ENCODE measurements around the gene TEK. TPM values are rescaled to one million over a fixed set of nuclear protein-coding genes. Genes with fewer than 3 reads are reported as not detected.

Gene TEK
- total RNA-seq, 1 donor from 2014 or later = 1.0 TPM

DNA sequence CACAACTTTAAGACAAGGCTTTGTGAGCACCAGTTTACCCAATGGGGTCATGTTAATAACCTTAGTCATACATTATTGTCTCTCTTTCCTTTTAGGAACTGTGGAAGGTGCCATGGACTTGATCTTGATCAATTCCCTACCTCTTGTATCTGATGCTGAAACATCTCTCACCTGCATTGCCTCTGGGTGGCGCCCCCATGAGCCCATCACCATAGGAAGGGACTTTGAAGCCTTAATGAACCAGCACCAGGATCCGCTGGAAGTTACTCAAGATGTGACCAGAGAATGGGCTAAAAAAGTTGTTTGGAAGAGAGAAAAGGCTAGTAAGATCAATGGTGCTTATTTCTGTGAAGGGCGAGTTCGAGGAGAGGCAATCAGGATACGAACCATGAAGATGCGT, 48.7 kb downstream of the TEK start:
- Mint-ChIP-seq H3K4me3 (ENCODE audit: unreplicated experiment) (no peak overlapping the region), H3K27ac (ENCODE audit: unreplicated experiment) (no peak overlapping the region), H3K9me3 (ENCODE audit: unreplicated experiment) (no peaks in the 10 kb centered on the region), H3K4me1 (ENCODE audit: low read depth, unreplicated experiment) (no peaks in the 10 kb centered on the region), H3K36me3 (ENCODE audit: unreplicated experiment) (no peaks in the 10 kb centered on the region), H3K27me3 (ENCODE audit: unreplicated experiment) (no peaks in the 10 kb centered on the region)
- no peak for DNase-seq
- TF ChIP-seq CTCF (IDR thresholded peaks at IDR 0.05; ENCODE audit: partially characterized antibody, unreplicated experiment) = no peak

DNA sequence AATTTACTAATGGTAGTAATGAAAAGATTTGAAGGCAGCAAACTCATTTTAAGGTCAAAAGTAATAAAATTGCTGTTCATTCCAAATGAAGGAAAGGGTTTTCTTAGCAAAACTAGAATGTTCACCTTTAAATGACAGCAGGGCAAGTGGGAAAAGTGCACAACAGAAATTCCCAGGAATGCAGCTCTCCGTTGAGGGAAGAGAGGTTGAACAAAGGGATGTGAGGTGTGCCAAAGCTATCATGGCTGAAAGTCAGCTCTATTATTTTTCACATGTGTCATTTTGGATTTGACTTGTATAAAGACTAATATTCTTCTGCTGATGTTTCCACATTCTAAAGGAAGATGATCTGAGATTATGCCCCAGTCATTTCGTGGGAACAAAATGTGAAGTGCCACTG, 51.6 kb downstream of the TEK start:
- Mint-ChIP-seq H3K36me3 (ENCODE audit: unreplicated experiment) (no peaks in the 10 kb centered on the region), H3K27ac (ENCODE audit: unreplicated experiment) (no peak overlapping the region), H3K9me3 (ENCODE audit: unreplicated experiment) (no peaks in the 10 kb centered on the region), H3K4me1 (ENCODE audit: low read depth, unreplicated experiment) (no peaks in the 10 kb centered on the region), H3K4me3 (ENCODE audit: unreplicated experiment) (no peak overlapping the region), H3K27me3 (ENCODE audit: unreplicated experiment) (peaks cover 2% of the 10 kb centered on the region)
- no peak for TF ChIP-seq CTCF (IDR thresholded peaks at IDR 0.05; ENCODE audit: partially characterized antibody, unreplicated experiment)
- no peak for DNase-seq

GRCh38 chr9:27162045-27162444, 53.0 kb downstream of the TEK start:
- Mint-ChIP-seq H3K36me3 (ENCODE audit: unreplicated experiment) (no peaks in the 10 kb centered on the region), H3K4me1 (ENCODE audit: low read depth, unreplicated experiment) (no peaks in the 10 kb centered on the region), H3K27ac (ENCODE audit: unreplicated experiment) (no peak overlapping the region), H3K27me3 (ENCODE audit: unreplicated experiment) (peaks cover 2% of the 10 kb centered on the region), H3K4me3 (ENCODE audit: unreplicated experiment) (no peak overlapping the region), H3K9me3 (ENCODE audit: unreplicated experiment) (no peaks in the 10 kb centered on the region)
- TF ChIP-seq CTCF (IDR thresholded peaks at IDR 0.05; ENCODE audit: partially characterized antibody, unreplicated experiment) = no peak
- no peak for DNase-seq

DNA sequence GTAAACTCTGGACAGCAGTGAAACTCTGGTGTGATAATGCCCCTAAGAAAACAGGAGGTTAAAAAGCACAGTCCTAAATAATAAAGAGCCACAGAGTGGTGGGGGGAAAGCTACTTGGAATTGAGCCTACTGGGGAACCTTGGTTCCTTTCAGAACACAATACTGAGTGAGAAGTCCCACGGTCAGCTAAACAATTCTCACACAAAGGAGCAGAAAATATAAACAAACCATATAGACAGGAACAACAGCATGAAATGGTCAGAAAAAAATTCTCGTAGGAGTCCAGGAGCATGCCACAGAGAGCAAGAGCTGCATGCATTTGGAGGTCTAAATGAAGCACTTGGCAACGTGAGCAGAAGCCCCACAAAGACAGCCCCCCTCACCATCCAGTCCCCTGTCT, 56.0 kb downstream of the TEK start:
- no peak for TF ChIP-seq CTCF (IDR thresholded peaks at IDR 0.05; ENCODE audit: partially characterized antibody, unreplicated experiment)
- Mint-ChIP-seq H3K27me3 (ENCODE audit: unreplicated experiment) (peaks cover 2% of the 10 kb centered on the region), H3K27ac (ENCODE audit: unreplicated experiment) (no peak overlapping the region), H3K9me3 (ENCODE audit: unreplicated experiment) (no peaks in the 10 kb centered on the region), H3K36me3 (ENCODE audit: unreplicated experiment) (no peaks in the 10 kb centered on the region), H3K4me3 (ENCODE audit: unreplicated experiment) (no peak overlapping the region), H3K4me1 (ENCODE audit: low read depth, unreplicated experiment) (no peaks in the 10 kb centered on the region)
- no peak for DNase-seq

DNA sequence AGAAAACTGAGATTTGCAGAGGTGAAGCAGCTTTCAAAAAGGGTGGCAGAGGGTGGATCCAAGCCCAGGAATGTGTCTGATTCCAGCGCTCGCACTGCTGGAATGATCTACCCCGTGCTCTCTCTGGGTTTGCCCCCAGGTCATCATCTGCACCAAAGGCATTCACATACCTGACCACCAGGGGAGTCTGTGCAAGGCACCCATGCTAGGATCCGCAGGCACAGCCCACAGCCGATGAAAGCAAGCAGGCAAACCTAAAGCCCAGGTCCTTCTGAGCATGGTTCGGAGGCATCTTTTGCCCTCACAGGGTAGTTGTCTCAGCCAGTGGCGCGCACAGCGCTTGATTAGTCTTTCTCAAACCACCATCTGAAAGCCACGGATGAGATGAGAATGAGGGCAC, 56.6 kb downstream of the TEK start:
- no peak for DNase-seq
- no peaks in the 10 kb centered on the region for H3K36me3 Mint-ChIP-seq (ENCODE audit: unreplicated experiment)
- H3K4me3 Mint-ChIP-seq (ENCODE audit: unreplicated experiment) = no peak overlapping the region
- no peak for TF ChIP-seq CTCF (IDR thresholded peaks at IDR 0.05; ENCODE audit: partially characterized antibody, unreplicated experiment)
- H3K9me3 Mint-ChIP-seq (ENCODE audit: unreplicated experiment) = no peaks in the 10 kb centered on the region
- H3K4me1 Mint-ChIP-seq (ENCODE audit: low read depth, unreplicated experiment) = no peaks in the 10 kb centered on the region
- peaks cover 2% of the 10 kb centered on the region for H3K27me3 Mint-ChIP-seq (ENCODE audit: unreplicated experiment)
- H3K27ac Mint-ChIP-seq (ENCODE audit: unreplicated experiment) = no peak overlapping the region
